Measurements from ENCODE around the gene TJAP1.

Gene TJAP1

GRCh38 chr6:43488667-43489276, 11.4 kb downstream of the TJAP1 start:
- Histone ChIP-seq H4K12ac (ENCODE audit: low read depth, low read length) (no peak overlapping the region), H3K79me2 (ENCODE audit: control insufficient read depth, insufficient read depth, low read length, poor library complexity) (no peaks in the 10 kb centered on the region), H3K36me3 (ENCODE audit: control insufficient read depth in 1 of 2, insufficient read depth in 2 of 2, low read length in 2 of 2) (no peaks in the 10 kb centered on the region), H4K91ac (ENCODE audit: low read depth, low read length) (peak overlapping the region; percentile 5), H2BK5ac (ENCODE audit: low read depth, low read length, poor library complexity) (no peak overlapping the region), H3K4me1 (ENCODE audit: control insufficient read depth in 1 of 2, insufficient read depth in 2 of 2, low read length in 2 of 2) (peaks cover 18 to 23% of the 10 kb centered on the region in 2 experiments), H3K79me1 (ENCODE audit: low read length) (no peaks in the 10 kb centered on the region), H2BK120ac (ENCODE audit: insufficient read depth, low read length, poor library complexity) (no peak overlapping the region), H3K14ac (ENCODE audit: low read length) (no peak overlapping the region), H2BK12ac (ENCODE audit: low read length) (no peak overlapping the region), H3K4ac (ENCODE audit: low read depth, low read length) (peak overlapping the region; percentile 17), H3K27me3 (ENCODE audit: insufficient read depth, low read length) (no peaks in the 10 kb centered on the region), H3K27ac (ENCODE audit: low read depth, low read length) (peak overlapping the region; percentile 18), H3K4me2 (ENCODE audit: low read length) (no peak overlapping the region), H3K23ac (ENCODE audit: low read length) (no peak overlapping the region), H4K8ac (ENCODE audit: low read depth, low read length) (no peak overlapping the region), H3K9ac (ENCODE audit: low read length) (no peak overlapping the region), H2AFZ (ENCODE audit: insufficient read depth, low read length, poor library complexity) (no peak overlapping the region), H3K9me3 (ENCODE audit: insufficient read depth, low read depth, low read length) (no peaks in the 10 kb centered on the region), H3K18ac (ENCODE audit: low read length) (no peak overlapping the region), H2AK5ac (ENCODE audit: low read length) (no peak overlapping the region), H3K4me3 (ENCODE audit: low read depth, low read length) (no peak overlapping the region)
- no CpG with 5 or more reads among the region's 4 CpGs for whole genome bisulfite sequencing (ENCODE audit: extremely low coverage, insufficient coverage, insufficient read length)
- no peak for DNase-seq

GRCh38 chr6:43489277-43490072, 12.1 kb downstream of the TJAP1 start:
- no peak overlapping the region for H3K14ac ChIP-seq (ENCODE audit: low read length)
- H2AK5ac ChIP-seq (ENCODE audit: low read length) = no peak overlapping the region
- no peaks in the 10 kb centered on the region for H3K9me3 ChIP-seq (ENCODE audit: insufficient read depth, low read depth, low read length)
- peak; percentile 58 to 66 for DNase-seq
- H3K9ac ChIP-seq (ENCODE audit: low read length) = no peak overlapping the region
- H3K27me3 ChIP-seq (ENCODE audit: insufficient read depth, low read length) = no peaks in the 10 kb centered on the region
- H3K79me1 ChIP-seq (ENCODE audit: low read length) = no peaks in the 10 kb centered on the region
- no peak overlapping the region for H3K23ac ChIP-seq (ENCODE audit: low read length)
- no peaks in the 10 kb centered on the region for H3K36me3 ChIP-seq (ENCODE audit: control insufficient read depth in 1 of 2, insufficient read depth in 2 of 2, low read length in 2 of 2)
- H2BK12ac ChIP-seq (ENCODE audit: low read length) = no peak overlapping the region
- H3K79me2 ChIP-seq (ENCODE audit: control insufficient read depth, insufficient read depth, low read length, poor library complexity) = no peaks in the 10 kb centered on the region
- peak overlapping the region; percentile 18 for H3K27ac ChIP-seq (ENCODE audit: low read depth, low read length)
- H3K4me1 ChIP-seq (ENCODE audit: control insufficient read depth in 1 of 2, insufficient read depth in 2 of 2, low read length in 2 of 2) = peaks cover 23 to 29% of the 10 kb centered on the region in 2 experiments
- no peak overlapping the region for H3K4ac ChIP-seq (ENCODE audit: low read depth, low read length)
- H3K4me3 ChIP-seq (ENCODE audit: low read depth, low read length) = no peak overlapping the region
- H4K8ac ChIP-seq (ENCODE audit: low read depth, low read length) = no peak overlapping the region
- peak overlapping the region; percentile 22 for H3K4me2 ChIP-seq (ENCODE audit: low read length)
- H2AFZ ChIP-seq (ENCODE audit: insufficient read depth, low read length, poor library complexity) = no peak overlapping the region
- H4K91ac ChIP-seq (ENCODE audit: low read depth, low read length) = peak overlapping the region; percentile 5
- H2BK120ac ChIP-seq (ENCODE audit: insufficient read depth, low read length, poor library complexity) = no peak overlapping the region
- no peak overlapping the region for H4K12ac ChIP-seq (ENCODE audit: low read depth, low read length)
- no peak overlapping the region for H2BK5ac ChIP-seq (ENCODE audit: low read depth, low read length, poor library complexity)
- no CpG with 5 or more reads among the region's 12 CpGs for WGBS (ENCODE audit: extremely low coverage, insufficient coverage, insufficient read length)
- H3K18ac ChIP-seq (ENCODE audit: low read length) = no peak overlapping the region

- no peak for DNase-seq
- H3K23ac ChIP-seq (ENCODE audit: low read length) = no peak overlapping the region
- H4K12ac ChIP-seq (ENCODE audit: low read depth, low read length) = no peak overlapping the region
- H3K14ac ChIP-seq (ENCODE audit: low read length) = no peak overlapping the region
- H3K79me1 ChIP-seq (ENCODE audit: low read length) = peaks cover 6% of the 10 kb centered on the region
- H3K79me2 ChIP-seq (ENCODE audit: control insufficient read depth, insufficient read depth, low read length, poor library complexity) = peaks cover 2% of the 10 kb centered on the region
- no peak overlapping the region for H3K27ac ChIP-seq (ENCODE audit: low read depth, low read length)
- H3K4ac ChIP-seq (ENCODE audit: low read depth, low read length) = no peak overlapping the region
- no peak overlapping the region for H2AFZ ChIP-seq (ENCODE audit: insufficient read depth, low read length, poor library complexity)
- no peak overlapping the region for H3K18ac ChIP-seq (ENCODE audit: low read length)
- H2BK5ac ChIP-seq (ENCODE audit: low read depth, low read length, poor library complexity) = no peak overlapping the region
- no peak overlapping the region for H2AK5ac ChIP-seq (ENCODE audit: low read length)
- no peak overlapping the region for H3K4me3 ChIP-seq (ENCODE audit: low read depth, low read length)
- no CpG with 5 or more reads among the region's 6 CpGs for WGBS (ENCODE audit: extremely low coverage, insufficient coverage, insufficient read length)
- no peaks in the 10 kb centered on the region for H3K36me3 ChIP-seq (ENCODE audit: control insufficient read depth in 1 of 2, insufficient read depth in 2 of 2, low read length in 2 of 2)
- no peak overlapping the region for H3K4me2 ChIP-seq (ENCODE audit: low read length)
- no peak overlapping the region for H4K8ac ChIP-seq (ENCODE audit: low read depth, low read length)
- no peaks in the 10 kb centered on the region for H3K9me3 ChIP-seq (ENCODE audit: insufficient read depth, low read depth, low read length)
- no peak overlapping the region for H2BK120ac ChIP-seq (ENCODE audit: insufficient read depth, low read length, poor library complexity)
- H3K9ac ChIP-seq (ENCODE audit: low read length) = no peak overlapping the region
- H3K4me1 ChIP-seq (ENCODE audit: control insufficient read depth in 1 of 2, insufficient read depth in 2 of 2, low read length in 2 of 2) = peaks cover 33 to 40% of the 10 kb centered on the region in 2 experiments
- no peak overlapping the region for H4K91ac ChIP-seq (ENCODE audit: low read depth, low read length)
- no peaks in the 10 kb centered on the region for H3K27me3 ChIP-seq (ENCODE audit: insufficient read depth, low read length)
- H2BK12ac ChIP-seq (ENCODE audit: low read length) = no peak overlapping the region
These were observed 13.2 kb downstream of the TJAP1 start for GRCh38 chr6:43490523-43490939.

- H4K8ac ChIP-seq (ENCODE audit: low read depth, low read length) = no peak overlapping the region
- H3K23ac ChIP-seq (ENCODE audit: low read length) = no peak overlapping the region
- no peak overlapping the region for H3K9ac ChIP-seq (ENCODE audit: low read length)
- no peak overlapping the region for H2BK5ac ChIP-seq (ENCODE audit: low read depth, low read length, poor library complexity)
- no peak overlapping the region for H4K12ac ChIP-seq (ENCODE audit: low read depth, low read length)
- no peak overlapping the region for H3K4ac ChIP-seq (ENCODE audit: low read depth, low read length)
- no peak overlapping the region for H3K14ac ChIP-seq (ENCODE audit: low read length)
- H3K36me3 ChIP-seq (ENCODE audit: control insufficient read depth in 1 of 2, insufficient read depth in 2 of 2, low read length in 2 of 2) = no peaks in the 10 kb centered on the region
- WGBS (ENCODE audit: extremely low coverage, insufficient coverage, insufficient read length) = no CpG with 5 or more reads among the region's 10 CpGs
- no peak overlapping the region for H3K27ac ChIP-seq (ENCODE audit: low read depth, low read length)
- no peak for DNase-seq
- H4K91ac ChIP-seq (ENCODE audit: low read depth, low read length) = no peak overlapping the region
- peaks cover 2% of the 10 kb centered on the region for H3K79me2 ChIP-seq (ENCODE audit: control insufficient read depth, insufficient read depth, low read length, poor library complexity)
- H2AK5ac ChIP-seq (ENCODE audit: low read length) = no peak overlapping the region
- H3K4me3 ChIP-seq (ENCODE audit: low read depth, low read length) = no peak overlapping the region
- no peaks in the 10 kb centered on the region for H3K9me3 ChIP-seq (ENCODE audit: insufficient read depth, low read depth, low read length)
- H3K27me3 ChIP-seq (ENCODE audit: insufficient read depth, low read length) = no peaks in the 10 kb centered on the region
- no peak overlapping the region for H2BK120ac ChIP-seq (ENCODE audit: insufficient read depth, low read length, poor library complexity)
- H3K18ac ChIP-seq (ENCODE audit: low read length) = no peak overlapping the region
- no peak overlapping the region for H2BK12ac ChIP-seq (ENCODE audit: low read length)
- H3K4me1 ChIP-seq (ENCODE audit: control insufficient read depth in 1 of 2, insufficient read depth in 2 of 2, low read length in 2 of 2) = peaks cover 45 to 54% of the 10 kb centered on the region in 2 experiments
- no peak overlapping the region for H2AFZ ChIP-seq (ENCODE audit: insufficient read depth, low read length, poor library complexity)
- H3K79me1 ChIP-seq (ENCODE audit: low read length) = peaks cover 9% of the 10 kb centered on the region
- H3K4me2 ChIP-seq (ENCODE audit: low read length) = no peak overlapping the region
These were observed 14.6 kb downstream of the TJAP1 start for GRCh38 chr6:43491750-43492661.

Data from trophoblast cell (in vitro differentiated cells and primary cell).